Measurements from ENCODE around the gene NETO2. TPM values are rescaled to one million over a fixed set of nuclear protein-coding genes. Genes with fewer than 3 reads are reported as not detected.
A peak's percentile ranks its signal among the peaks of the same experiment; 100 is the strongest.
"Not testable (repeated sequence)": the region's sequence is repeated elsewhere in the genome, so short reads cannot be mapped to it uniquely, and the experiment has no call there.

Gene NETO2
- total RNA-seq, 1 donor from 2014 or later: 1.4 TPM

DNA sequence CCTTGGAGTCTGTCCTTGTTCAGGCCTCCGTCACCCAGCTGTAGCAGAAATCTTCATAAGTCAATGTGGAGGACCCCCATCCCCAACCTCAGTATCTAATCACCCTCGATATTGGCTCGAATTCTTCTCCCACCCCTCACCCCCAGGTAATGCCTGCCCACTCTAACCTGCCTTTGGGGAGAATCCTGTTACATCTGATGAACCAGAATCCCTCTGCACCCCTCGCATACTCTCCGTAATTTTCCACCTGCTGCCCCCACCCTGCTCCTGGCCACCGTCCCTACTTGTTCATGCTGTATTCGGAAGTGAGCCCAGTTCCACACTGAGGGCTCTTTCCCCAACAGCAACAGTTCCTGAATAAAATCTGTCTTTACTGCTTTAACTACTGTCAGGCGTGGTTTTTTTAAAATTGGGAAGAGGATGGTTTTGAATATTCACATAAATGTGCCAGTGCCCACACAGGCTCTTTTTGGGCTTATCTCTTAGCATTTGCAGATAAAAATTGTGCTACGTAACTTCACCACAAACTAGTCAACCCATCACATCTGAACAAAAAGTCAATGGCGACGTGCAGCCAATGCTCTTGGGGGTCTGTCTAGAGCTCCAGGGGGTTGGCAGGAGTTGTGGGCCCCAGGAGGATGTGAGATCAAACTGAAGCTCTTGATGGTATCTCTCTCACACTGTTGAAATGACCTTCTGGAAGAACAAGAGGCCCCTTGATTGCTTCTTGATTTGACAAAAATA is 73.7 kb downstream of the NETO2 start:
- peak; percentile 24 for DNase-seq (ENCODE audit: low spot score)
- intact Hi-C loops (cut with DNase I): no loop called here

- DNase-seq (ENCODE audit: low spot score): no peak
- intact Hi-C loops (cut with DNase I): no loop called here
Observed at GRCh38 chr16:47069313-47069712, 74.4 kb downstream of the NETO2 start.

DNA sequence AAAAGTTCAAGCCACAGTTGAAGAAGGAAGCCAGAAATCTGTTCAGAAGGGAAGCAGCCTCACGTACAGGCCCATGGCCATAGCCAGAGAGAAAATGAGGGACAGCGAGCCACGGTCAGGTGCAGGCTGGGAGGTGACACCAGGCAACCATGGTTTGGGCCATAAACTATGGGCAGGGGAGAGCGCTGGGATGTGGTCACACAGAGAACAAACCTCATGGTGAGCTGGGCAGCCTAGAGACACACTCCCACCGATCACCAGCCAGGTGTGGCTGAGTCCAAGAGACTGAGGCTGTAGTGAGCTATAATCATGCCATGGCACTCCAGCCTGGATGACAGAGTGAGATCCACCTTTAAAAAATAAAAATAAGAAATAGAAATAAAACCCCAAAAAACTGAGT is 76.5 kb downstream of the NETO2 start:
- peak; percentile 27 for DNase-seq (ENCODE audit: low spot score)
- intact Hi-C loops (cut with DNase I): no loop called here

DNA sequence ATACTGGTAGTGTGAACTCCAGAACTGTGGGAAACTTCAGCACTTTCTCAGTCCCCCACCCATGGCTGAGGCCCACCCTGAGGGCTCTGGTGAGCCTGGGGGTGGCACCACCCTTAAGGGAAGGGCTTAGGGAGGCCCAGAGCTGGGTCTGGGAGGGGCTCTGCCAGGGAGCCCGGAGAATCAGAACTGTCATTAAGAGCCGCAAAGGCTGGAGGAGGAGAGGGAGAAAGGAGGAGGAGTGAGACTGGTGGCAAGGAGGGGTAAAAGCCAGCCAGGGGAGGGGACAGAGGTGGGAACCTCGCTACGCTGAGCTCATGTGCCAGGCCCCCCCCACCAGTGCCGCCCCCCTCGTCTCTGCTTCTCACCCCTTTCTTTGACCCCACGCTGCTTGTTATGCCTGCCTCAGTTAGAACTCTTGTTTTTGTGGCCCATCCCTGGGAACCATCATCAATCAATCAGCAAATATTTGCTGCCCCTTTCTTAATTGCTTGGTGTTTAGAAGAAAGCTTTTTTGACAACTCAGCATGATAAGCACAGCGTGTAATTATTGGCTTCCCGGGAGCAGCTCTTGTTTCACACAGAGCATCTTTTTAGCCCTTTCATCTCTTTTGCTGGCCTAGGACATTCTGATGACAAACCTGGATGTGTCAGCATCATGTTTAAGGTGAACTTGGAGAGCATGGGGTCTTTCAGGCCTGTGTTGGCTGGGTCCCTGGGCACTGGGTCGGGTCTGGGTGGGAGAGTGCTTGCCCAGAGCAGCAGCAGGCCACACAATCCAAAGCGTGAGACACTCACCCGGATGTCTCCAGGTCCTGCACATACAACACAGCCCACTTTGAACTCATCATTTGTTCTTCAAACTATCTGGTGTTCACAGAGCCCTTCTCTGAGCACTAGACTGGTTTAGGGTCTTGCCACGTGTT is 77.7 kb downstream of the NETO2 start:
- DNase-seq (ENCODE audit: low spot score): peak; percentile 43
- intact Hi-C loops (cut with DNase I): no loop called here

DNA sequence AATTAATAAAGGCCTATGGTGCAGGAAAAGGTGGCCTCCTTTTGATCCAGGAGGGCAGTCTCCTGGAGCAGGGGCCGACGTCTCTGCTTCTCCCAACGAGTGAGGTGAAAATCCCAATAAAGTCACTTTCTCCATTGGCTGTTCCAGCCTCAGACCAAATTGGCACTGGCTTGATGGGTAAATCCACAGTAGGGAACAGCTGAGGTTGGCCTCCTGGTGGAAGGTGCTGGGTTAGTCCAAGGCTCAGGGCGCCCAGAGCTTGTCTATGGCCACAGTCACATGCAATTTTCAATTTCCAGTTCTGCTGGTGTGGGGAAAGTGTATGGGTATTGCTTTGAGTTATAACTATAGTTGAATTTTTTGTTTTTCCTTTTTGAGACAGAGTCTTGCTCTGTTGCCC is 79.0 kb downstream of the NETO2 start:
- intact Hi-C loops (cut with DNase I): no loop called here
- no peak for DNase-seq (ENCODE audit: low spot score)

GRCh38 chr16:47063011-47063724 is 80.6 kb downstream of the NETO2 start:
- intact Hi-C loops (cut with DNase I): no loop called here
- DNase-seq (ENCODE audit: low spot score): peak; percentile 36

DNA sequence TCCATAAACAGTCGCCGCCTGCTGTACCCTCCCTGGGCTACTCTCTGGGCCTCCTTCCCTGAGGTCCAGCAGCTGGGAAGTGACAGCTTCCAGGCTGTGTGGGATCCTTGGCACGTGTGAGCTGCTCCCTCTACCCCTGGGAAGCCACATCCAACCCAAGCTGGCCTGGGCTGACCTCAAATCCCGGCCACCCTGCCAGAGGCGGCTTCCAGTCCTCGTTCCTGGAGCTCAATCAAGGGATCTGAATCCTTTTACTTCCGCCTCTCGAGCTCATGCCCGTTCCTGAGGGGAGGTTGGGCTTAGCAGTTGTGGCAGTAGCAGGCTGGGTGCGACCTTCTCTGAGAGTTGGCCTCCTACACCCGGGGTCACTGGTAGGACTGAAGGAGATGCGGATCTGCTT is 82.5 kb downstream of the NETO2 start:
- intact Hi-C loops (cut with DNase I): no loop called here
- DNase-seq (ENCODE audit: low spot score): peak; percentile 39

GRCh38 chr16:47060596-47060995 is 83.1 kb downstream of the NETO2 start:
- DNase-seq (ENCODE audit: low spot score): peak; percentile 22
- intact Hi-C loops (cut with DNase I): no loop called here

GRCh38 chr16:47059991-47060390 is 83.8 kb downstream of the NETO2 start:
- intact Hi-C loops (cut with DNase I): no loop called here
- DNase-seq (ENCODE audit: low spot score): peak; percentile 14

DNA sequence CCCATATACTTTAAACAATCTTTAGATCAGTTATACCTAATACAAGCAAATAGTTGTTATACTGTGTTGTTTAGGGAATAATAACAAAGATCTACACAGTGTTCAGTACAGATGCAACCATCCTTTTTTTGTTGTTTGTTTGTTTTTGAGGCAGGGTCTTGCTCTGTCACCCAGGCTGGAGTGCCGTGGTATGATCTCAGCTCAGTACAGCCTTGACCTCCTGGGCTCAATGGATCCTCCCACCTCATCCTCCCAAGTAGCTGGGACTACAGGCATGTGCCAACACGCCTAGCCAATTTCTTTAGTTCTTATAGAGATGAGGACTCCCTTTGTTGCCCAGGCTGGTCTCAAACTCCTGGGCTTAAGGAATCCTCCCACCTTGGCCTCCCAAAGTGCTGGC is 84.6 kb downstream of the NETO2 start:
- intact Hi-C loops (cut with DNase I): not testable (repeated sequence)
- peak; percentile 35 for DNase-seq (ENCODE audit: low spot score)

DNA sequence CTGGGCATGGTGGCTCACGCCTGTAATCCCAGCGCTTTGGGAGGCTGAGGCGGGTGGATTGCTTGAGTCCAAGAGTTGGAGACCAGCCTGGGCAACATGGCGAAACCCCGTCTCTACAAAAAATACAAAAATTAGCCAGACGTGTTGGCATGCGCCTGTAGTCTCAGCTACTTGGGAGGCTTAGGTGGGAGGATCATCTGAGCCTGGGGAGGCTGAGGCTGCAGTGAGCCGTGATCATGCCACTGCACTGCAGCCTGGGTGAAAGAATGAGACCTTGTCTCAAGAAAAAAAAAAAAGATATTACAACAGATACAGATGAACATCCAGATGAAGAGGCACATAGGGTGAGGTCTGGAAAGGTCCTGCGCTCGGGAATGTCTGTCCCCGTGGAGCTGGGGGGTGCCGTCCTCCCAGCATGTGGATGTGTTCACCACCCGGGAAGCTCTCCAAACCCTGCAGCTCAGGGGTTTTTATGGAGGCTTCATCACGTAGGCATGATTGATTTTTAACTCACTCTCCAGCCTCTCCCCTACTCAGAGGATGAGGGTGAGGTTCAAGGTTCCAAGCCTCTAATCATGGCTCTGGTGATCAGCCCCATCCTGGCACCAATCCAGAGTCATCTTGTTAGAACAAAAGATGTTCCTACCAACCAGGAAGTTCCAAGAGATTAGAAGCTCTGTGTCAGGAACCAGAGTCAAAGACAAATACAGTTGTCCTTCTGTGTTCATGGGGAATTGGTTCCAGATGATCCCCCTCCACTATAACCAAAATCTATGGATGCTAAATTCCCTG is 85.3 kb downstream of the NETO2 start:
- DNase-seq (ENCODE audit: low spot score): peak; percentile 38
- intact Hi-C loops (cut with DNase I): no loop called here

- intact Hi-C loops (cut with DNase I): no loop called here
- DNase-seq (ENCODE audit: low spot score): no peak
Observed at GRCh38 chr16:47057630-47057993, 86.1 kb downstream of the NETO2 start.

GRCh38 chr16:47056688-47057629 is 86.8 kb downstream of the NETO2 start:
- DNase-seq (ENCODE audit: low spot score): peak; percentile 29
- intact Hi-C loops (cut with DNase I): no loop called here

GRCh38 chr16:47056061-47056460 is 87.7 kb downstream of the NETO2 start:
- DNase-seq (ENCODE audit: low spot score): peak; percentile 66
- intact Hi-C loops (cut with DNase I): not testable (repeated sequence)

DNA sequence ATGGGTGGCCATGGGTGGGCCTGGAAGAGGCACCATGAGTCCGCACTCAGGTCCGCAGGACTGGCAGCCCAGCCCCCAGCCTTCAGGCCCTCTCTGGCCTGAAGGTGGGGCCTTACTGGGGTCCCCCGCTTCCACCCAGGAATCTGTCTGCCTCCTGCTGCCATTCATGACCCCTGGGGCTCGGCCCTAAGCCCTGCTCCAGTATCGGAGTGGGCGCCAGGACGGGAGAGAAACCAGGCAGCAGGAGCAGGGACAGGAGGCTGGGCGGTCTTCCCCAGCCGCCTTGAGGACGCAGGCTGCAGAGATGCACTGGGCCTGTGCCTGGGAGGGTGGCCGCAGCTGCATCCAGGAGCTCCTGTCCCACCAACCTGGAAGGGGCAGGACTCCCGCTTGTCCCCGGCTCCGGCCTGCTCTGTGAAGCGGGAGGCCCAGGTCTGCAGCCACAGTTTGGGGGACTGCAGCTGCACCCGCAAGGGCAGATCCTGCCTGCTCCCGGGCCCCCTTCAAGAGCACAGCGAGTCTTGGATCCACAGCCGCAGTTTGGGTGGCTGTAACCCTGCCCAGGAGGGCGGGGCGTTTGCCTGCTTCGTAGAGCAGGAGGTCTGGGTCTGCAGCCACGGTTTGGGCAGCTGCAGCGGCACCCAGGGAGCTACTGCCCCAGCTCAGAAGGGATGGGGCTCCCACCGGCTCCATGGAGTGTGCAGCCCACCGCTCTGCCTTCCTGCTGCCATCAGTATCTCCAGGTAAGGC is 88.4 kb downstream of the NETO2 start:
- intact Hi-C loops (cut with DNase I): no loop called here
- peak; percentile 58 for DNase-seq (ENCODE audit: low spot score)

- intact Hi-C loops (cut with DNase I): no loop called here
Observed at GRCh38 chr16:47054306-47054705, 89.4 kb downstream of the NETO2 start.

GRCh38 chr16:47053895-47054294 is 89.8 kb downstream of the NETO2 start:
- no peak for DNase-seq (ENCODE audit: low spot score)
- intact Hi-C loops (cut with DNase I): no loop called here

More at GRCh38 chr16:47054306-47054705, 89.4 kb downstream of the NETO2 start:
- DNase-seq (ENCODE audit: low spot score): no peak
